Fibroblast of skin of right quadriceps (primary cell): Measurements from ENCODE around the gene PTPRN2.
A peak's percentile ranks its signal among the peaks of the same experiment; 100 is the strongest.
"Not testable (repeated sequence)": the region's sequence is repeated elsewhere in the genome, so short reads cannot be mapped to it uniquely, and the experiment has no call there.

ENCODE experiments used
- DNase-seq: peaks from one replicate; pipeline ENCODE4 v3.0.0-alpha.2; 2013

Gene PTPRN2

DNA sequence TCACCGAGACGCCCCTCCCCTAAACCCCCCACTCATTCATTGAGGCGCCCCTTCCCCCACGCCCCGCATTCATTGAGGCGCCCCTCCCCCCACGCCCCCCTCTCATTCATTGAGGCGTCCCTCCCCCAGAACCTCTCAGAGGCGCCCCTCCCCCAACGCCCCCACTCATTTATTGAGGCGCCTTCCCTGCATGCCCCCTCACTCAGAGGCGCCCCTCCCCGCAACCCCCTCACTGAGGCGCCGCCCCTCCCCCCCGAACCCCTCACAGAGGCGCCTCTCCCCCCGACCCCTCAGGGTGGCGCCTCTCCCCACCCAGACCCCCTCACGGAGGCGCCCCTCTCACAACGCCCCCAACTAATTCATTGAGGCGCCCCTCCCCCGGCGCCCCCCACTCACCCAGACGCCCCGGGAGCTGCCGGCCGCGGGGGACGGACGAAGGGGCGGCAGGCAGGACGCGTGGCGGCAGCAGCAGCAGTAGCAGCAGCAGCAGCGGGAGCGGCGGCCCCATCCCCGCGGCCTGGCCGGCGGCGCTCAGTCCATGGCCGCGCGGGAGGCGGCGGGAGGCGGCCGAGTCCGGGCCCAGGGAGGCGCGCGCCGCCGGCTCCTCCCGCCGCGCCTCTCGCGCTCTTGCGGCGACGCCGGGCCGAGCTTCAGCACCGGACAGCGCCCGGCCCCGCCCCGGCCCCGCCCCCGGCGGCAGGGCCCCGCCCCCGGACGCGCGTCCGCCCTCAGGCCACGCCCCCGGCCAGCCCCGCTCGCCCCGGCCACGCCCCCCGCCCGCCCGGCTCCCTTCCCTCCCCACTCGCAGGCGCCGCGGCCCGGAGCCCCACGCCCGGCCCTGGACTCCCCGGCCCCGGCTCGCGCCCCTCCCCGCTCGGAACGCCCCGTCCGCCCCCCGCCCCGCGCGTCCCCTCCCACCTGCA lies at the start of gene PTPRN2:
Gene PTPRN2, minus strand, starts transcription at position 662 of the 923 bp plus-strand sequence.
- DNase-seq = peak; percentile 44

DNA sequence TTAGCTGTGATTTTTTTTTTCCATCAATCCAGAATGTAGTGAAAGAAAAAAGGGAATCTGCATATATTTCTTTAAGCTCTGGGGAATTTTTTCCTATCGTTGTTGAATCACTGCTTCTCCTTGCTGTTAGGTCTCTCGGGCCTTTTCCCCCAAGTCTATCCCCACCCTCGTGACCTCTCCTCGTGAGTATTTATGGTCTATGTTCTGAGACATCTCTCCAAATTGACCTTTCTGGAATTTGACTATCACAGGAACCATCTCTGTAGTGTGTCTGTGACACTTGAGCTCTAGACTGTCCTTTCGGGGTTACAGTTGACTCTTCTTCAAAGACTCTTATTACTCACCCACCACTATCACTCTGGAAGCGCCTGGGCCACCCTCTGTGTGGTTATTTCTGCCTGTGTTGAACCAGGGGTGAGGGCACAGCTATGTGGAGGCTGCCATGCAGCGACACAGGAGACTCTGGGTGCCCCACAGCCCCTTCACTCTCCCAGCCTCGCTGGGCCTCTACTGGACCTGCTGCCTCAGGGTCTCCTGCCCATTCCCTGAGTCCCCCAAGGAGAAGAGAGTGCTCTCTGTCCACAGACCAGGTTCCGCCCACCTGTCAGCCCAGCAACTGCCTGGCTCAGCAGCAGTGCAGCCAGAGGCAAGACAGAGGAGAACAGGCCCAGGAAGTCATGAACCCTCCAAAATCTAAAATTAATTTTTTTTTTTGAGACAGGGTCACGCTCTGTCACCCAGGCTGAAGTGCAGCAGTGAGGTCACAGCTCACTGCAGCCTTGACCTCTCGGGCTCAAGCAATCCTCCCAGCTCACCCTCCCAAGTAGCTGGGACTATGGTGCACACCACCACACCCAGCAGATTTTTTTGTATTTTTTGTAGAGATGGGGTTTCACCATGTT lies 45.7 kb upstream of the PTPRN2 start:
- no peak for DNase-seq

DNA sequence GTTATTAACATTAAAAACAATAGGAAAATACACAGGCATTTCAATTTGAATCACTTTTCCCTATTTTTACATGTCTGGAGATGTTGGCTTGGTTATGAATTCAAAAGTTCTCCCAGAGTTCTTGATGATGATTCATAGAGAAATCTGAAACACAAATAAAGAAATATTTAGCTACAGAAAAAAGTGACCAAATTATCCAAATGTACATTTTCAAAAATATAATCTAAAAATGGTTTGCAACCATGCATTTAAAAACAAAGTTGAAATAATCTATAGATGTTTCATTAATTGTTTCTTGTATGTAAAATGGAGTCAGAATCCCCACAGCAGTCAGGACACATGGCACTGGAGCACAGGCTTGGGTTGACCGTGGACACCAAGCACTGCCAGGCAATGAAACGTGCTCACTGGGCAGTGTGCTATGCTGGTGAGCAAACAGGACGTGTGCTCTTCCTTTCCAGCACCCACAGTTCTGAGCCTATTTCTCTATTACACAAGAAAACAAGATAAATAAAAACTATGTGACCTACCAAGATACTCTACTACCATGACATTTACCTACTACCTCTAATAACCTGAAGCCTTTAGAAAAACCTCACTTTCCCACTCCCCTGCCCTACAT lies 44.1 kb upstream of the PTPRN2 start:
- no peak for DNase-seq

- DNase-seq = not testable (repeated sequence)
These were observed 38.7 kb upstream of the PTPRN2 start for GRCh38 chr7:158626289-158626688.

DNA sequence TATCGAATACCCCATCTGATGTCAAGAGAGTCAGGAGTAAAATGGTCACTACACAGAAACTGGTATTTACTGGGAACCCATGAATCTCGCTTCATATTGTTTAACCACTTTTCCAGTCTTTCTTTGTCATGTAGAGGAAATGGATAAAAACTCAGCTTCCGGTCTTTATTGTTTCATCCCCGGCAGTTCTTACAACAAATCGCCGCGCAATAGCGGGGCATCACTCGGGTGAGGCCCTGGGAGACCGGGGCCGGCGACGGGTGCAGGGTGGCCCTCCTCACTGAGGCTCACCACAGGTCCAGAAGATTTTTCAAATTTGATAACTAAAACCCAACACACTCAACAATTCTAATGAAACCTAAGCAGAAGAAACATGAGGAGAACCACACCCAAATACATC lies 35.6 kb upstream of the PTPRN2 start:
- DNase-seq = no peak

DNA sequence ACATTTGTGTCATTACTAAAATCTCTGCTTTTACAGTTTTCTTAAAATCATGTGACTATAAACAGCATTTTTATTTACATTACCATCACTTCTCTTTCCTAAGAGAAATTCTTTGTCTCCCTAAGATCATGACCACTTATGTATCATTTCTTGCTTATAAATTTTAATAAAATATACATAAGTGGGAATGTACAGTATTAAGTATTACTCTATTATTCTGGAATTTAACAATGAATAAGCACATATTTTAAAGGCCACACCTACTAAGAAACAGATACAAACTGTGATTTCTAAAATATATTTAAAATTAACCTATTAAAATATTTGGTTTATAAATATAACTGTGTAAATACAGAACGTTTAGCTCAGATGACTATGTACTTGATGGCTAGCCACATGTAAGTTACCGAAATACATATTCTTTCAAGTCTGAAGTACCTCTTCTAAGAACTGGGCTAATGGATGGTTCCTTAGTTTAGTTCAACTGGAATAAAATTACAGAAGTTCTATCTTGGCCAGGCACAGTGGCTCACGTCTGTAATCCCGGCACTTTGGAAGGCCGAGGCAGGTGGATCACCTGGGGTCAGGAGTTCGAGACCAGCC lies 33.3 kb upstream of the PTPRN2 start:
- DNase-seq = no peak

- DNase-seq = no peak
These were observed 32.8 kb upstream of the PTPRN2 start for GRCh38 chr7:158620418-158620817.

DNA sequence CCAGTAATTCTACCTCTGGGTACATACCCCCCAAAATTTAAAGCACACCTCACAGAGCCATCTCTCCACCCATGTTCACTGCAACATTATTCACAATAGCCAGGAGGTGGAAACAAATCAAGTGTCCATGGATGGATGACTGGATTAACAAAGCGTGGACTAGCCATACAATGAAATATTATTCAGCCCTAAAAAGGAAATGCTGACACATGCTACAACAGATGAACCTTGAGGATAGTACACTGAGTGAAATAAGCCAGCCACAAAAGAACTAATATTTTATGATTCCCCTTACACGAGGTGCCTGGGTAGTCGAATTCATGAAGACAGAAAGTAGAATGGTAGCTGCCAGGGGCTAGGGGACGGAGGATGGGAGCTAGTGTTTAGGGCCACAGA lies 31.1 kb upstream of the PTPRN2 start:
- no peak for DNase-seq

- peak; percentile 34 for DNase-seq
These were observed 30.1 kb upstream of the PTPRN2 start for GRCh38 chr7:158617737-158618128.

DNA sequence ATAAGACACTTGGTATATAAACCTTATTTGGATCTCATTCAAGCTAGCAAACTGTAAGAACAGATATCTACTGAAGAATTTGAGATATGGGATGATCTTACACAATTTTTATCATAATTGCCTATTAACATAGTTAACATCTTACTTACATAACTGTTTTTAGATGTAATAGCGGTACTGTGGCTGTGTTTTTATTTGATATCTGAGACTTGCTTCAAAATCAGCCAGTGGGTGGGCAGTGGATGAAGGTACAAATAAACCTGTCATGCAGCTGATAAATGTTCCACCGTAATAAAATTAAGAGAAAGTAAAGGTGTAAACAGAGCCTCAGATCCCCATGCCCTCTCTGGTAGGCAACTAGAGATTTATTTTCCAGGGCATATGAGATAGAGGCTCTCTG lies 28.4 kb upstream of the PTPRN2 start:
- DNase-seq = no peak

GRCh38 chr7:158614700-158615099 lies 27.1 kb upstream of the PTPRN2 start:
- peak; percentile 48 for DNase-seq

DNA sequence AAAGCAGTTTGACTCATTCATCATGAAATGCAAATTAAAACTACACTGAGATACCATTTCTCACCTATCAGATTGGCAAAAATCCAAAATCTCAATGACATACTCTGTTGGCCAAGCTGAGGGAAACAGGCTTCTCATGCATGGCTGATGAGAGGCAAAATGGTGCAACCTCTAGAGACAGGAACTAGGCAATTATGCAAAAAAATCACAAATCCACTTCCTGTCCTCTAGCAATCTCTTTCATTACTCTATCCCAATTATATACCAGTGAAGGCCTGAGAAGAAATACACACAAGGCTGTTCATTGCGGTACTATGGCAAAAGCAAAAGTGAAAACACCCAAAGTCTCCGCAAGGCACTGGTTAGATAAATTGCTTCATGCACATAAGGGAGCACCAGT lies 25.9 kb upstream of the PTPRN2 start:
- no peak for DNase-seq

DNA sequence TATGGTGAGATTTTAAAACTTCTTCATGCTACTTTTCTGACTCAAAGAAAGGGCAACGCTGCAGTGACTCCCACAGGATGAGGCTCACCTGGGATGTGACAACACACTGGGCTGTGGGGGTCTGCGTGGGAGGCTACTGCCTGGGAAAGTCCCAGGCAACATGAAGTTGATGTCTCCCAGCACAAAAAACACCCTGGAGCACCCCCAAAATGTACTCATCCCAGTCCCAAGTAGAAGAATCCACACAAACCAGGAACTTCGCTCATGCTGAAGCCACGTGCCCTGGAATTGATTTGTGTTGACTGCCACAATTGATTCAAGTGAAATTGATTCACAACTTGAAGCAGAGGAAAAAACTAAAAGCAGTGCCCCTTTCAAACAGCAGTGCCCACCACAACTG lies 24.9 kb upstream of the PTPRN2 start:
- no peak for DNase-seq

GRCh38 chr7:158611541-158611940 lies 23.9 kb upstream of the PTPRN2 start:
- no peak for DNase-seq

DNA sequence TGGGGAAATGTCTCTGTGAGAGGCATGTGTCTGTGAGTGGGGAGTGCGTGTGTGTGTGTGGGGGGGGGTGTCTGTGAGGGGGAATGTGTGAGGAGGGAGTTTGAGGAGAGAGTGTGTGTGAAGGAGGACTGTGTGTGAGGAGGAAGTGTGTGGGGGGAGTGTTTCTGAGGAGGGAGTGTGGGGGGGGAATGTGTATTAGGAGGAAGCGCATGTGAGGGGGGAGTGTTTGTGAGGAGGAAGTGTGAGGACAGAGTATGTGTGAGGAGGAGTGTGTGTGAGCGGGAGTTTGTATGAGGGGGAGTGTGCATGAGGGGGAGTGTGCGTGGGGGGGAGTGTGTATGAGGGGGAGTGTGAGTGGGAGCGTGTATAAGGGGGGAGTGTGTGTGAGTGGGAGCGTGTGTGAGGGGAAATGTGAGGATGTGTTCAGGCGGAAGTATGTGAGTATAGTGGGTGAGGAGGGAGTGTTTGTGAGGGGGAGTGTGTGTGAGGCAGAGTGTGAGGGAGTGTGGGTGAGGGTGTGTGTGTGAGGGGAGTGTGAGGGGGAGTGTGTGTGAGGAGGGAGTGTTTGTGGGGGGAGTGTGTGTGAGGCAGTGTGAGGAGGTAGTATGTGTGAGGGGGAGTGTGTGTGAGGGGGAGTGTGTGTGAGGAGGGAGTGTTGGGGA lies 21.8 kb upstream of the PTPRN2 start:
- DNase-seq = no peak

- DNase-seq = no peak
These were observed 19.9 kb upstream of the PTPRN2 start for GRCh38 chr7:158607563-158607962.

- DNase-seq = no peak
These were observed 19.2 kb upstream of the PTPRN2 start for GRCh38 chr7:158606671-158607424.

- DNase-seq = no peak
These were observed 18.5 kb upstream of the PTPRN2 start for GRCh38 chr7:158606129-158606528.

DNA sequence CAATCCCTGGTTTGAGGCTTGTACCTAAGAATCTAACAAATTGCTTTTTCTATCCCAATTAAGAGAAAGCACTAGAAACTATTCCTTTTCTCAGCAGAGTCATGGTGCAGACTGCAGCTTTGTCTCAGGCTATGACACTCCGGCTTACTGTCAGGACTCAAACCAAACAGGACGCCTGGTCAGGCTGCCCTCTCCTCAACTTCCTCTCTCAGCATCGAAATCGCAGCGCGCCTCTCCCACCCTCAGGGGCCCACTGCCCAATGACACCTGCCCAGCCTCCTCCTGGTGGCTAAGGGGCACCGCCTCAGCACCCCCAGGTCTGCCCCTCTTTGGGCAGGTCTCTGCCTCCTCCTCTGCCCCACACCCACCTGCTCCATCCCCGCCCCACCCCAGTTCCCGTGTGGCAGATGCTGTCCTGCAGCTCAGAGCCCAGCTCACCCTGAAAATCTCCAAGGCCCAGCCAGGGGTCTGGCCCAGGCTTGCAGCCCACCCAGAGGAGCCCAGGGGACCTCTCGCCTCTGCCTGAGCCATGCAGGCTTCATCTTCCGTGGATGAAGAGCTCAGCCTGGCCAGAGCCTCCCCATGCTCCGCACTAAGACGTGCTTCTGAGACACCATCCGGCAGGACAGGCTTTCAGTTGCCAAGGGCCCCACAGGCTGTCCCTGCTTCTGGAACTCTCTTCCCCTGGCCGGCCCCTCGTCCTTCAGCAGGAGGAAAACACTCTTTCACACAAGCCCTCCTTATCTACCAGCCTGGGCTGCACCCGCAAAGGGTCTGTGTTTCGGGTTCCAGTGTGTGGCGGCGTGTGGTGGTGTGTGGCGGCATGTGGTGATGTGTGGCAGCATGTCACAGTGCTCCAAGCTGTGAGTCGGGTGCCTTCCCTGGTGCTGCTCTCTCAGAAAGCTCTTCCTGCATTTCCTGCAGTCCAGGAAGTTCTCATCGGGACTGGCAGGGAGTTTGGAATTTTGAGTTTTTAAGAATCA lies 16.4 kb upstream of the PTPRN2 start:
- no peak for DNase-seq
